Measurements from ENCODE around the gene TRIM27.
"Not testable (repeated sequence)": the region's sequence is repeated elsewhere in the genome, so short reads cannot be mapped to it uniquely, and the experiment has no call there.

The TRIM27 gene

DNA sequence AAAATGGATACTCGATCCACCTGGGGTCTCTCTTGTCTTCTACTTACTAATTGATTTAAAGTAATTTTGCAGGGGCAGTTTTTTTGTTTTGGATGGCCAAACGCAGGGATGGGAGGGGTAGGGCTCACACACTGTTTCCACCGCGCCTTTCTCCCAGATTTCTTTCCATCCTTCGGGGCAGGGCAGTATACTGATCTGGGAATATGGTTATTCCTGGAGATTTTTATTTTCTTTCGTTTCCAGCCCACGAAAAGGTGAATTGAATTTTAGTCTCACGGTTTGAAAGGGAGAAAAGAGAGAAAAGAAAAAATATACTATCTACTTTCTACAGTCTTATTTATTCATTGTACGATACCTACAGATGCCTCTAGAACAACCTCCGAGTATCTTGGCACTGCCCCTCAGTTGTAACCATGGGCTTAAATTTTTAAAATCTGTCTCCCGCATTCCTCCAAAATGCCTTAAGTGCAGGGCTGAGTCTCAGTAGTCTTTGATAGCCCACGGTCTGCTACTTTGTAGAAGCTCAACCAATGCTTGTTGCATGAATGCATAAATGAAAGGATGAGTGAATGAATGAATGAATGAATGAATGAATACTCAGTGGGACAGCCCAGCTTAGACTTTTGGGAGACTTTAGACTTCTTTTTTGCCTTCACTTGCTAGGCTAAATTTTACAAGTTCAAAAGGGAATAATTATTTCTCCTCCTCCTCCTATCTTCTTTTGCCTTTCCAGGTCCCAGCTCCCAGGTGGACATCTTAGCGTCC is 18.1 kb upstream of the TRIM27 start:
- DNase-seq: no peak

DNA sequence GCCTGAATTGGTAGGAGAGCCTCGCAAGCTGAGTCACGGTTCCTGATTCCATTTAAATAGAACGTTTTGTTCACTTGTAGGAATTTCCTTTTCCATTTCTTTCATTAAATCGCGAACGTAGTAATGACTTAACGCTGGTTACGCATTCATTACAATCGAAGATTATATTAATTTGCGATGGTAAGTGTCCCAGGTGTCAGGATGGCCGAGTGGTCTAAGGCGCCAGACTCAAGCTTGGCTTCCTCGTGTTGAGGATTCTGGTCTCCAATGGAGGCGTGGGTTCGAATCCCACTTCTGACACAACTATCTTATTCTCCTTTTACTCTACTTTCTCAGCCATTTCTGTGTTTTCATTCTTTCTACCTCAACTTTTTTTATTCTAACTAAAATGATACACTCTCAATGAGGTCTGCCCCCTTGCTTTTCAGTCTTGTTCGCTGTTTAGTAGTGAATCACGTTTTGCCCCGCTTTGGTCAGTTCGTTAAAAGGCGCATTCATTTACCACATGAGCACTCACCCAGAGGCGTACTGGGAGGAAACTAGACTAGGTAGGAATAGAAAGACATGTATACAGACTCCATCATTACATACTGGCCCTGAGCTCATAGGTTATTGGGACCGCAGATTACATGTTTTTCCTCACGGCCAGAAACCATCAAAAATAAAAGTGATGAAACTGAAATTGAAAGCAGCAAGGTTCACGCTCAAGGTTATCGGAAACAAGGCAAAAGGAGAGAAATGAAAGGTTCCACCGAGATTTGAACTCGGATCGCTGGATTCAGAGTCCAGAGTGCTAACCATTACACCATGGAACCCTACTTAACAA is 17.3 kb upstream of the TRIM27 start:
- peak; percentile 92 for DNase-seq

GRCh38 chr6:28940294-28940857 is 16.6 kb upstream of the TRIM27 start:
- peak; percentile 60 for DNase-seq

- no peak for DNase-seq
These were observed 9.3 kb upstream of the TRIM27 start for GRCh38 chr6:28933069-28933468.

- no peak for DNase-seq
These were observed 6.3 kb upstream of the TRIM27 start for GRCh38 chr6:28929887-28930620.

DNA sequence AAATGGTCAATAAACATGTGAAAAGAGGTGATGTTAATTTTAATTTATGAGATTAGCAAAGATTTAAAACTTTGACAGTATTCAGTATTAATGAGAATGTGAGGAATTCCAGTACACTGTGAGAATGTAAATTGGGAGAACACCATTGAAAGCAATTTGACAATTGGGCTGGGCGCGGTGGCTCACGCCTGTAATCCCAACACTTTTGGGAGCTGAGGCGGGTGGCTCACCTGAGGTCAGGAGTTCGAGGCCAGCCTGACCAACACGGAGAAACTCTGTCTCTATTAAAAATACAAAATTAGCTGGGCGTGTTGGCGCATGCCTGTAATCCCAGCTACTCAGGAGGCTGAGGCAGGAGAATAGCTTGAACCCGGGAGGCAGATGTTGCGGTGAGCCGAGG is 5.6 kb upstream of the TRIM27 start:
- DNase-seq: not testable (repeated sequence)

DNA sequence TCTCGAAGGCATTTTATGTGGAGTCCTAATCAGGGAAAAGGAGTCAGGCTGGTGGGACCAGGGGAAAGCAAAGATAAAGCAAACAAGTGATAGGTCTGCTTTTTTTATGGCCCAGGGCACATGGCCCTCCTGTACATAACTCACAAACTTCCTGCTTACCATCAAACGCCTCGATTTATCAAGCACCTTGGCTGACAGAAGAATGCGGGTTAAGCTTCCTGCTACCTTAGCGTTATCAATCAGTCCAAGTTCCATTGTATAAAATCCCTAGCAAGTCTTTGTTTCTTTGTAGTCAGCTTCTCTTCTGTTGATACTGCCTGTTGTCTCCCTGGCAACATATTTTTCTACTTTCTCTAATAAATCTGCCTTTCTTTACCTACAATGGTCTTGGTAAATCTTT is 4.1 kb upstream of the TRIM27 start:
- no peak for DNase-seq

DNA sequence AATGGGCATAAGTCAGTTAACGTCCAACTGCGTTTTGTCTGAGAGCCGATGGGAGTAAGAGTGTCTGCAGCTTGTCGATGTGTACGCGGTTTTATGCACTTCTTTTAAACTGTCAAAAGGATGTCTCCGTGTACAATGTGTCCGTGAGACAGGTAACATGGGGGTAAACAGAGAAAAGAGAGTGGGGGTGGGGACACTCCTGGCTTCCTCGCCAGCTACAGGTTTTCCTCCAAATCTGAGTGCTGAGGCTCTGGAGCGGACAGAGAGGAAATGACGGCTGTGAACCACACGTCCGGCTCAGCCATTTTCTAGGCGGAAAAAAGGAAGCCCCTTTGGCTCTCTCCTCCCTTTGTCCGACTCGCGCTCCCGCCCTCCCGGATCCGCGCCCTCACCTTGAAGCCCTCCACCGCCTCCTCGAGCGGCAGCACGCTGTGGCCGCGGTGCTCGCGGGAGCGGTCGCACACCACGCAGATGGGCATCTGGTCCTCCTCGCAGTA is 916 bp downstream of the TRIM27 start:
- peak; percentile 69 for DNase-seq

DNA sequence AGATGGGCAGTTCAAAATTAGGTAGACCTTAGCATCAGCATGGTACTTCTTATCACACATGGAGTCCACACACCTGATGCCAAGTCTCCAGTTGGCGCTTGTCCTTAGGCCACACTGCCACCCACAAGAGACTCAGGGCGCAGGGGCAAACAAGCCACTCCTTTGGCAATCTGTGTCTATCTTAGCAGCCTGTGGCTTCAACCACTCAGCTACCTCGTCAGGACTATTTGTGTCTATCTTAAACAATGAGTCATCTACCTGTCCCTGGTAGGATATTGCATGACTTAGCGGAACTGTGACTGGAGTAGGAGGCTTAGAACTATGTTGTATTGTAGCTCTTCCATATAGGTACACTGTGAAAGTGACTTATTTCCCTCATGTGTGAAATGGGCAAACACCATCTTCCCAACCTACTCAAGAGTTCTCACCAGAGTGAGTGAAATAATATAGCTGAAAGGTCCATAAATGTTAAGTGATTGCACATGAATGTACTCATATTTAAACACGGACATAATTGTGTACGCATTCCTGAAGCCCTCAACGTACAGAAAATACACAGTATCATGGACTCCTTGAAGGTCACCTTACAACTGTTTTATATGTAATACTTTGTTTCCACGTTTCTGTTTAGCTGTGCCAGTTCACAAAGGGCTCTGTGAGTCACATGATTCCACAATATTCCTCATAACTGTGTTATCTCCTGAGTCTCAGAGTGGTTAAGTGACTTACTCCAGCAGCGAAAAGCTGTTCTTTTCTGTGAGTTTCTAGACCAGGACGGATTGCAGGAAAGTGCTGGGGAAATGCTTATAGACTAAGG is 1.6 kb downstream of the TRIM27 start:
- peak; percentile 62 for DNase-seq

DNA sequence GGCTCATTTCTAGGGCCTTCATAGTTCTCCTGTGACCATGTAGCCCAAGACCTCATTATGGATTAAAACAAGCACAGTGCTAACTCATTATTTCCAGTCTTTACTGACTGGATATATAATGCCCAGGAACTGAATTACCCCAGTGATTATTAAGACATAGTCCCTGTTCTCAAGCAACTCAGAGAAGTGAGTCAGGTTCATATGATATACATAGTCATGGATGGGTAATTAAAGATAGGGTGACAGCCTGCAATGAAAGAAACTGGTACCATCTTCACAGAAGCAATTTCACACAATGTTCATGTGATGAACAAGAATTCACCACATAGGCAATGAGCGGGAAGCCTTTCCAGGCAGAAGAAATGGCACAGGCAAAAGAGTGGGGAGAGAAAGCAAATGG is 3.5 kb downstream of the TRIM27 start:
- DNase-seq: no peak

DNA sequence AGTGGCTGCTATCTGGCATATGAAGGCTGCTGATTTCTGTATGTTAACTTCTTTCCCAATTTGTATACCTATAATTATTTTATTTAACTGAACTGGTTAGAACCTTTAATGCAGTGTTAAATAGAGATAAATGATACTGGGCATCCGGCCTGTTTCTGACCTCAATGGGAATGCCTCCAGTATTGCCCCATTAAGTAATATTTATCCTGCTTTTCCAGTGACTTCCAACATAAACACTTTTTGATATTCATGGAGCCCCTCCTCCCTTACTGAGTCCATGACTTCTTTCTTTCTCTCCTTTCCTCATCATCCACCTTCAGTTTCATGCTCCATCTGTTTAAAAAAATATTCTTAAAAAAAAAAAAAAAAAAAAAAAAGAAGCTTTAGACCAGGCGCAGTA is 8.8 kb downstream of the TRIM27 start:
- no peak for DNase-seq

GRCh38 chr6:28910901-28911690 is 12.7 kb downstream of the TRIM27 start:
- DNase-seq: no peak

DNA sequence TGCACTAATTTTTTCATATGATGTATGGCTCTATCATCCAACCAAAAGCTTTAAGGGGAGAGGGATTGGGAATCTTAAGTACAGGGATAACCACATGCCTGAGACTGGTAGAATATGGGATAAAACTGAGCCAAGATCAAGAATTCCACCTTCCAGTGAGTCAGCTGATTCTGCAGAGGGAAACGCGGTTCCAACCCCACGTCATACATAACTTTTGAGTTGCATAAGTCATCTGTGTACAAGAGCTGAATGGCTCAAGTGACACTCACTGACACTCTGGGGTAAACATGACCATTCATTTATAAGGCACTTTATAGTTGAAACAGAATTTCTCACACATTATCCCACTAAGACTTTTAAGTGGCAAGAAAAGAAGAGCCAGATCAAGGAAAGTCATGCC is 16.4 kb downstream of the TRIM27 start:
- no peak for DNase-seq

- DNase-seq: no peak
These were observed 17.1 kb downstream of the TRIM27 start for GRCh38 chr6:28906669-28907068.

- no peak for DNase-seq
These were observed 20.1 kb downstream of the TRIM27 start for GRCh38 chr6:28903686-28904085.

GRCh38 chr6:28901831-28902230 is 22.0 kb downstream of the TRIM27 start:
- no peak for DNase-seq

DNA sequence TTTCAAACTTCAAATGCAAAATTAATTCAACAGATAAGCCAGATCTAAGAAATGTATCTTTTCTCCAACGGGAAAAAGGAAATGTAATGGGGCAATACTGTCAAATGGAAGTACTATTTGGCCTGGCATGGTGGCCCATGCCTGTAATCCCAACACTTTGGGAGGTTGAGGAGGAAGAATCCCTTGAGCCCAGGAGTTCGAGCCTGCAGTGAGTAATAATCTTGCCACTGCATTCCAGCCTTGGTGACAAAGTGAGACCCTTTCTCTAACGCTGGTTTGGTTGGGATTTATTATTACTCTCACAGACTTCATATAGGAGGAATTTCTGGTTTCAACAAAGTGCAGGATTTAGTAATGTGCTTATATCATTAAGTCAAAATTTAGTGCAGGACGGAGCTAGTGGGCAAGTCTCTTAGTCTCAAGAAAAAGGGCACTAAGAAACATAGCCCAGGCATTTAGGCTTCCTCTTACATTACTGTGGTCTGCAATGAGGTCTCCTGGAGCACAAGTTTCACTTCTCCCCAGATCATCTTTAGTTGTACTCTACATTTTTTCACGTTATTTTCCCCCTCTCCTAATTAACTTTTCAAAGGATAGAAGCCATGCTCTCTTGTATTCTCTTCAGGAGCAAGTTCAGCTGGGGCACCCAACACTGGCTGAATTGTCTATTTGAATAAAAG is 23.1 kb downstream of the TRIM27 start:
- DNase-seq: no peak

- no peak for DNase-seq
These were observed 25.1 kb downstream of the TRIM27 start for GRCh38 chr6:28898710-28898965.

- DNase-seq: no peak
These were observed 26.4 kb downstream of the TRIM27 start for GRCh38 chr6:28897369-28897745.

DNA sequence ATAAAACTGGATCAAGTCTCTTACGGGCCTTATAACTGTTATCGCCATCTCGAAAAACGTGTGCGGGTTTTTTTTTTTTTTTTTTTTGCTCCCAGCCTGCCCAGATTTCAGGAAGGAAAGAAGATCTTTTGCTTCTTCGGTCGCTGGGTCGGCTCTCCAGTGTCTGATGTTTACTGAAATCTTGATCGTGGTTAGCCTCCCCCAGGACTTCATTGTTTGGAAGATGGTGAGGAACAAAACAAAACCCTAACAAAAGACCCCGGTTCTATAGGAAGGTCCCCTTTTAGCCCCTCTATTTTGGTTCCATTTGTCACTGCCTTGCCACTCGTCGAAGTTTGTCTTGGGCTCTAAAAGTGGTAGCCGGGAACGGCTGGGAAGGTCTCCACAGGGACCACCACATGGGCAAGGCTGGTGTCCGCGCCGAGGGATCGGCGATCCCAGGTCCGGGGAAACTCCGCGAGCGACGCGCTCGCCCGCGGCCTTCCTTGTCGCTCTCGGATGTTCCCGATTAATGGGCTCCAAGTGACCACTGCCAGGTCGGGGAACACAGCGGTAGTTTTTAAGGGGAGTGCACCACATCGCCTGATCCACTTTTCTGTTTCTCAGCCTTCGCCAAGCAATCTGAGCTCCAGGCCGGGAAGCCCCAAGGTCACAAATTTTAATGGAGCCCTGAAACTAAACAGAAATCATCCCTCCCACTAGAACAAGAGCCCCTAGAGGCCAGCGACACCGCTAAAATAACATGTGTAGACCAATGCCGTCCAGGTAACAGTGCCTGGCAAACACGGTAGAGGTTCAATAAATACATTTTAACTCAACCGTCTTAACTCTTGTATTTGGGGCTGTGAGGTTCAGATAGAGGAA is 27.0 kb downstream of the TRIM27 start:
- peak; percentile 64 for DNase-seq

Measured in activated CD4-positive, alpha-beta T cell treated with anti-CD3 and anti-CD28 coated beads, Interleukin-2, Interleukin-6, amounts not matched to agents 100 ng/mL and 50 ng/mL, durations not matched to agents 16 hours and 8 hours (primary cell).